ENCODE results near the gene SAP30BP.

Gene SAP30BP

GRCh38 chr17:75662511-75662910 is 4.6 kb upstream of the SAP30BP start:
- no peaks in the 10 kb centered on the region for H4K20me1 ChIP-seq (ENCODE audit: insufficient read depth)
- H3K9ac ChIP-seq, result no peak overlapping the region
- peaks cover 19% of the 10 kb centered on the region for H3K4me1 ChIP-seq (ENCODE audit: low read depth, poor library complexity, severe bottlenecking)
- H3K4me2 ChIP-seq, result no peak overlapping the region
- H3K79me2 ChIP-seq (ENCODE audit: insufficient read depth, low read depth), result peaks cover 4% of the 10 kb centered on the region
- H3K4me3 ChIP-seq (IDR thresholded peaks at IDR 0.05; ENCODE audit: insufficient read depth, low read depth, low read length), result no peak overlapping the region
- no peak overlapping the region for H3K27ac ChIP-seq
- H2AFZ ChIP-seq (ENCODE audit: low read depth), result no peak overlapping the region
- H3K27me3 ChIP-seq (ENCODE audit: insufficient read depth, low read depth), result no peaks in the 10 kb centered on the region
- H3K36me3 ChIP-seq (ENCODE audit: insufficient read depth), result no peaks in the 10 kb centered on the region
- no peak for TF ChIP-seq CTCF (conservative IDR thresholded peaks at IDR 0.05; ENCODE audit: low read depth, low read length)

- Histone ChIP-seq H2AFZ (ENCODE audit: low read depth) (no peak overlapping the region), H3K36me3 (ENCODE audit: insufficient read depth) (no peaks in the 10 kb centered on the region; the same call in 1 of the 2 replicates), H3K4me1 (ENCODE audit: low read depth, poor library complexity, severe bottlenecking) (peaks cover 31% of the 10 kb centered on the region), H3K27me3 (ENCODE audit: insufficient read depth, low read depth) (no peaks in the 10 kb centered on the region), H3K79me2 (ENCODE audit: insufficient read depth, low read depth) (peaks cover 20% of the 10 kb centered on the region), H3K4me2 (peak overlapping the region; percentile 1; the same call in 1 of the 2 replicates), H3K4me3 (IDR thresholded peaks at IDR 0.05; ENCODE audit: insufficient read depth, low read depth, low read length) (no peak overlapping the region), H3K9ac (no peak overlapping the region), H4K20me1 (ENCODE audit: insufficient read depth) (no peaks in the 10 kb centered on the region), H3K27ac (no peak overlapping the region)
- TF ChIP-seq CTCF (conservative IDR thresholded peaks at IDR 0.05; ENCODE audit: low read depth, low read length), result no peak
Observed at GRCh38 chr17:75664099-75664549, 3.0 kb upstream of the SAP30BP start.

- peaks cover 3% of the 10 kb centered on the region; the same call in 1 of the 2 replicates for H3K36me3 ChIP-seq (ENCODE audit: insufficient read depth)
- H3K27ac ChIP-seq, result no peak overlapping the region
Observed at GRCh38 chr17:75665981-75666380, 1.2 kb upstream of the SAP30BP start.

GRCh38 chr17:75667825-75668224 is 687 bp downstream of the SAP30BP start:
- Histone ChIP-seq H3K27me3 (ENCODE audit: insufficient read depth, low read depth) (no peaks in the 10 kb centered on the region), H3K27ac (peak overlapping the region; percentile 47; the same call in 1 of the 2 replicates), H4K20me1 (ENCODE audit: insufficient read depth) (no peaks in the 10 kb centered on the region; the same call in 1 of the 2 replicates)

More at GRCh38 chr17:75665981-75666380, 1.2 kb upstream of the SAP30BP start:
- Histone ChIP-seq H2AFZ (ENCODE audit: low read depth) (no peak overlapping the region), H3K4me3 (IDR thresholded peaks at IDR 0.05; ENCODE audit: insufficient read depth, low read depth, low read length) (no peak overlapping the region), H3K4me2 (peak overlapping the region; percentile 65), H3K4me1 (ENCODE audit: low read depth, poor library complexity, severe bottlenecking) (peaks cover 38% of the 10 kb centered on the region), H3K79me2 (ENCODE audit: insufficient read depth, low read depth) (peaks cover 39% of the 10 kb centered on the region), H4K20me1 (ENCODE audit: insufficient read depth) (no peaks in the 10 kb centered on the region; the same call in 1 of the 2 replicates), H3K27me3 (ENCODE audit: insufficient read depth, low read depth) (no peaks in the 10 kb centered on the region), H3K9ac (no peak overlapping the region)
- TF ChIP-seq CTCF (conservative IDR thresholded peaks at IDR 0.05; ENCODE audit: low read depth, low read length), result no peak

More at GRCh38 chr17:75667825-75668224, 687 bp downstream of the SAP30BP start:
- H3K36me3 ChIP-seq (ENCODE audit: insufficient read depth), result peaks cover 3% of the 10 kb centered on the region; the same call in 1 of the 2 replicates
- TF ChIP-seq CTCF (conservative IDR thresholded peaks at IDR 0.05; ENCODE audit: low read depth, low read length), result no peak
- H3K9ac ChIP-seq, result peak overlapping the region; percentile 67; the same call in 1 of the 2 replicates
- peaks cover 38% of the 10 kb centered on the region for H3K4me1 ChIP-seq (ENCODE audit: low read depth, poor library complexity, severe bottlenecking)
- H3K4me2 ChIP-seq, result peak overlapping the region; percentile 86
- peaks cover 50% of the 10 kb centered on the region for H3K79me2 ChIP-seq (ENCODE audit: insufficient read depth, low read depth)
- no peak overlapping the region for H3K4me3 ChIP-seq (IDR thresholded peaks at IDR 0.05; ENCODE audit: insufficient read depth, low read depth, low read length)
- peak overlapping the region; percentile 81; the same call in 1 of the 2 replicates for H2AFZ ChIP-seq (ENCODE audit: low read depth)

Measured in KMS-11 (cell line).